ENCODE data around the gene XDH. TPM values are rescaled to one million over a fixed set of nuclear protein-coding genes. Genes with fewer than 3 reads are reported as not detected.

Gene XDH
- polyA plus RNA-seq, 1 of the 3 experiments (the other 2 are of a cell fraction), result 0.33 TPM

DNA sequence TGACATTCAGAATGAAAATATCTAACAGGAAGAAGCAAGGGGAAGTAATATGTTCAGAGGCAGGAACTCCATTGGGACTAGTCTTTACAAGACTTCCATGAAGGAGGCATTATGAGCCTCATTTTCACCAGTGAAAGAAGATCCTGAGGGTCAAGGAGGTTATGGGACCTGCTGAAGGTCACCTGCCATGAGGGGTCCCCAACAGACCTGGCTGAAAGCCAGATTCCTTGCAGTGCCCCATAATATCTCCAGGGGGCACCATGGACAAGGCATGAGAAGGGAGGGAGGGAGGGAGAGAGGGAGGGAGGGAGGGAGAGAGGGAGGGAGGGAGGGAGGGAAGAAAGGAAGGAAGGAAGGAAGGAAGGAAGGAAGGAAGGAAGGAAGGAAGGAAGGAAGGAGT lies 27.9 kb downstream of the XDH start:
- Histone ChIP-seq H3K27me3 (ENCODE audit: insufficient read depth) (no peaks in the 10 kb centered on the region), H4K20me1 (ENCODE audit: insufficient read depth) (no peaks in the 10 kb centered on the region), H3K4me3 (ENCODE audit: low read depth in 2 of 2, low read length in 1 of 2) (no peak overlapping the region), H3K36me3 (replicated peaks in 1 of 2; ENCODE audit: control insufficient read depth in 1 of 2, insufficient read depth in 2 of 2, low read length in 1 of 2) (no peaks in the 10 kb centered on the region), H3K4me2 (no peak overlapping the region), H3K9me2 (no peaks in the 10 kb centered on the region), H3K27ac (ENCODE audit: low read depth in 2 of 2, low read length in 1 of 2) (no peak overlapping the region), H3K9ac (no peak overlapping the region), H3K9me3 (no peaks in the 10 kb centered on the region), H3K79me2 (ENCODE audit: insufficient read depth) (no peaks in the 10 kb centered on the region), H3K4me1 (ENCODE audit: control insufficient read depth in 1 of 2, insufficient read depth in 2 of 2, low read depth in 1 of 2, low read length in 1 of 2) (peaks cover 0 to 28% of the 10 kb centered on the region in 2 experiments; a peak in 2 of 4 replicates), H2AFZ (ENCODE audit: low read depth) (no peak overlapping the region), H3F3A (replicated peaks; ENCODE audit: insufficient read depth) (peaks cover 23% of the 10 kb centered on the region)
- peak; percentile 55 for DNase-seq
- POLR2A ChIA-PET, result no interaction called here
- CTCF ChIA-PET, result interaction anchor here (1.6 to 2.6 kb wide), 2 partner anchors 20 to 53 kb away, joined by 4 to 8 read pairs; no protein-coding TSS in a partner anchor
- TF ChIP-seq RAD21 (IDR thresholded peaks at IDR 0.05; ENCODE audit: low read length) (peak; percentile 24; the same call in 1 of the 2 replicates), TEAD4 (IDR thresholded peaks at IDR 0.05; ENCODE audit: borderline replicate concordance, insufficient read depth) (no peak), REST (IDR thresholded peaks at IDR 0.05; ENCODE audit: low read depth, low read length) (0 out of 2 replicates have a peak, but pooled peaks have one; percentile 18)
- TF ChIP-seq, protein P1, sequence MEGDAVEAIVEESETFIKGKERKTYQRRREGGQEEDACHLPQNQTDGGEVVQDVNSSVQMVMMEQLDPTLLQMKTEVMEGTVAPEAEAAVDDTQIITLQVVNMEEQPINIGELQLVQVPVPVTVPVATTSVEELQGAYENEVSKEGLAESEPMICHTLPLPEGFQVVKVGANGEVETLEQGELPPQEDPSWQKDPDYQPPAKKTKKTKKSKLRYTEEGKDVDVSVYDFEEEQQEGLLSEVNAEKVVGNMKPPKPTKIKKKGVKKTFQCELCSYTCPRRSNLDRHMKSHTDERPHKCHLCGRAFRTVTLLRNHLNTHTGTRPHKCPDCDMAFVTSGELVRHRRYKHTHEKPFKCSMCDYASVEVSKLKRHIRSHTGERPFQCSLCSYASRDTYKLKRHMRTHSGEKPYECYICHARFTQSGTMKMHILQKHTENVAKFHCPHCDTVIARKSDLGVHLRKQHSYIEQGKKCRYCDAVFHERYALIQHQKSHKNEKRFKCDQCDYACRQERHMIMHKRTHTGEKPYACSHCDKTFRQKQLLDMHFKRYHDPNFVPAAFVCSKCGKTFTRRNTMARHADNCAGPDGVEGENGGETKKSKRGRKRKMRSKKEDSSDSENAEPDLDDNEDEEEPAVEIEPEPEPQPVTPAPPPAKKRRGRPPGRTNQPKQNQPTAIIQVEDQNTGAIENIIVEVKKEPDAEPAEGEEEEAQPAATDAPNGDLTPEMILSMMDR (IDR thresholded peaks at IDR 0.05), result peak; percentile 40
- TF ChIP-seq, protein P2, sequence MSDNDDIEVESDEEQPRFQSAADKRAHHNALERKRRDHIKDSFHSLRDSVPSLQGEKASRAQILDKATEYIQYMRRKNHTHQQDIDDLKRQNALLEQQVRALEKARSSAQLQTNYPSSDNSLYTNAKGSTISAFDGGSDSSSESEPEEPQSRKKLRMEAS (IDR thresholded peaks at IDR 0.05; ENCODE audit: low read depth), result no peak

- H3K27me3 ChIP-seq (ENCODE audit: insufficient read depth), result no peaks in the 10 kb centered on the region
- H3K4me2 ChIP-seq, result no peak overlapping the region
- no peak overlapping the region for H3K4me3 ChIP-seq (ENCODE audit: low read depth in 2 of 2, low read length in 1 of 2)
- TF ChIP-seq REST (IDR thresholded peaks at IDR 0.05; ENCODE audit: low read depth, low read length), result no peak
- TF ChIP-seq FOXJ3 (CRISPR knock-in tag; IDR thresholded peaks at IDR 0.05), result no peak
- TF ChIP-seq TCF12 (IDR thresholded peaks at IDR 0.05), result no peak
- no peak for TF ChIP-seq MEF2A (IDR thresholded peaks at IDR 0.05; ENCODE audit: borderline replicate concordance, low read depth)
- no peak for TF ChIP-seq ELF1 (IDR thresholded peaks at IDR 0.05)
- no peak for TF ChIP-seq JUND (IDR thresholded peaks at IDR 0.05)
- no peak for TF ChIP-seq IRF3 (IDR thresholded peaks at IDR 0.05; ENCODE audit: low read depth, low read length)
- no peaks in the 10 kb centered on the region for H3K9me3 ChIP-seq
- H2AFZ ChIP-seq (ENCODE audit: low read depth), result no peak overlapping the region
- no peaks in the 10 kb centered on the region for H4K20me1 ChIP-seq (ENCODE audit: insufficient read depth)
- H3K36me3 ChIP-seq (replicated peaks in 1 of 2; ENCODE audit: control insufficient read depth in 1 of 2, insufficient read depth in 2 of 2, low read length in 1 of 2), result no peaks in the 10 kb centered on the region
- H3K9me2 ChIP-seq, result no peaks in the 10 kb centered on the region
- peaks cover 23% of the 10 kb centered on the region for H3F3A ChIP-seq (replicated peaks; ENCODE audit: insufficient read depth)
- H3K79me2 ChIP-seq (ENCODE audit: insufficient read depth), result no peaks in the 10 kb centered on the region
- H3K27ac ChIP-seq (ENCODE audit: low read depth in 2 of 2, low read length in 1 of 2), result no peak overlapping the region
- no peak overlapping the region for H3K9ac ChIP-seq
- CTCF ChIA-PET, result interaction anchor here (0.9 to 1.1 kb wide), 3 partner anchors 46 to 140 kb away, joined by 3 read pairs; no protein-coding TSS in a partner anchor
- H3K4me1 ChIP-seq (ENCODE audit: control insufficient read depth in 1 of 2, insufficient read depth in 2 of 2, low read depth in 1 of 2, low read length in 1 of 2), result peaks cover 0 to 28% of the 10 kb centered on the region in 2 experiments; a peak in 2 of 4 replicates
- POLR2A ChIA-PET, result no interaction called here
- 89% methylated on average over 7 of the region's 7 CpGs for WGBS (ENCODE audit: low lambda C conversion rate)
- no peak for DNase-seq
These were observed 28.4 kb downstream of the XDH start for GRCh38 chr2:31386172-31386571.

All from SK-N-SH (cell line).